Heart right ventricle (tissue), 16 donors: Measurements from ENCODE around the gene KCNJ11. TPM values are rescaled to one million over a fixed set of nuclear protein-coding genes. Genes with fewer than 3 reads are reported as not detected.

ENCODE experiments used
- ATAC-seq, 8 donors: fragments of 200-7000 bp; cut with Tn5 transposase; one replicate each; pipeline ENCODE4 v1.9.1; 2020; ENCODE audit warnings: mild to moderate bottlenecking in 8 of 8, moderate library complexity in 8 of 8, moderate number of reproducible peaks in 1 of 8
- DNase-seq, 2 donors: peaks; one replicate each; pipeline ENCODE4 v3.0.0-alpha.2; 2020
- H3K27ac ChIP-seq, 10 donors: fragments of 200-600 bp; sonication (generic) in 2 of 10; one replicate each; pipeline versions ENCODE4 v1.5.0 to v1.8.0; 2020 to 2022; ENCODE audit warnings: mild to moderate bottlenecking in 3 of 10
- H3K27me3 ChIP-seq, 7 donors: fragments of 200-600 bp; one replicate each; pipeline ENCODE4 v1.8.0; 2021 to 2022; ENCODE audit warnings: mild to moderate bottlenecking in 2 of 7
- H3K36me3 ChIP-seq, 9 donors: fragments of 200-600 bp; sonication (generic) in 1 of 9; one replicate each; pipeline versions ENCODE4 v1.5.0 to v1.8.0; 2020 to 2022; ENCODE audit warnings: mild to moderate bottlenecking in 2 of 9
- H3K4me1 ChIP-seq, 9 donors: fragments of 200-600 bp; sonication (generic) in 1 of 9; one replicate each; pipeline versions ENCODE4 v1.5.0 to v1.8.0; 2020 to 2022; ENCODE audit warnings: mild to moderate bottlenecking in 4 of 9
- H3K4me3 ChIP-seq, 10 donors: fragments of 200-600 bp; sonication (generic) in 2 of 10; one replicate each; pipeline versions ENCODE4 v1.5.0 to v1.8.0; 2020 to 2022; ENCODE audit warnings: mild to moderate bottlenecking in 7 of 10, moderate library complexity in 2 of 10
- H3K9me3 ChIP-seq, 11 donors: fragments of 200-600 bp in 10 of 11; sonication (generic) in 2 of 11; one replicate each; pipeline versions ENCODE4 v1.5.0 to v1.8.0; 2013 to 2022; ENCODE audit warnings: mild to moderate bottlenecking in 2 of 11, control low read depth in 1 of 11, moderate library complexity in 1 of 11
- WGBS, 2 donors: extraction: QIAGEN DNeasy Blood & Tissue Kit; methylation state at CpG; one replicate each; pipeline ENCODE4 v1.1.7; 2013; ENCODE audit warnings: inconsistent platforms in 1 of 2; 5-methylcytosine and 5-hydroxymethylcytosine counted together
- intact Hi-C, 10 donors: fragments of 100-400 bp; cut with DNase I; formaldehyde crosslinking; loops; one replicate each; pipeline versions ENCODE4 v1.11.1 to v1.14.2; 2022
- polyA plus RNA-seq, 2 donors: library from polyadenylated mRNA; stranded (reverse); fragments of 200-250 nt; gene quantifications; one replicate each; pipeline ENCODE4 v1.2.3, GENCODE V29; 2013
- total RNA-seq, 10 donors: library from RNA; stranded (reverse); fragmentation: NEBNext Ultra II Directional in 3 of 10; extraction: Animal tissue kit (Norgen Biotek cat#: 25700) in 3 of 10; gene quantifications; one replicate each; pipeline versions ENCODE4 v1.2.1 to v1.2.4, GENCODE V29; 2021 to 2023
- TF ChIP-seq, protein P1 (sequence below), 9 donors: fragments of 200-600 bp; sonication (generic) in 2 of 9; IDR thresholded peaks; one replicate each; pipeline versions ENCODE4 v1.5.0 to v1.8.0; 2021 to 2022; ENCODE audit warnings: antibody characterized with exemption in 9 of 9, mild to moderate bottlenecking in 5 of 9, moderate library complexity in 1 of 9
- donor health status: Arrhythmogenic right ventricular cardiomyopathy.
- donor health status: ischemic (EF 13 %, LVEDD 7.1; RV severe dilation, severe dysfunction).
- donor health status: healthy with polysubstance abuse.
- donor health status: DM: no; HTN: yes; CAD: no.
- donor health status: DM: no; HTN: no; CAD: no.
- donor health status: ischemic (EF 25% LVEDD 6.9; RV normal size, moderate dysfunction).
- donor health status: ischemic (EF 25% LVEDD 5.7; RV mildly dilated, moderate dysfunction).
- donor health status: healthy.
- donor health status: DM: yes; HTN: yes; CAD: no.
- donor health status: Ischemic cardiomyopathy.
- donor health status: ischemic (EF 35%, LVEDD 5.7; RV mildly dilated, moderate dysfunction).
- donor health status: nonischemic (EF 11% LVEDD 7.7; RV severe dilation, severe dysfunction).
- donor health status: DM: yes; HTN: yes; CAD: no.
- donor health status: PGD.
- donor health status: ischemic (EF 29% LVEDD 5.4; RV normal size, mild dysfunction).
- donor health status: nonischemic (EF 23%, LVEDD 6.1; RV moderate dilation, normal function).

Gene KCNJ11
- total and polyA plus RNA-seq, 12 donors: 8.9 to 27.0 (median 13.9) TPM

DNA sequence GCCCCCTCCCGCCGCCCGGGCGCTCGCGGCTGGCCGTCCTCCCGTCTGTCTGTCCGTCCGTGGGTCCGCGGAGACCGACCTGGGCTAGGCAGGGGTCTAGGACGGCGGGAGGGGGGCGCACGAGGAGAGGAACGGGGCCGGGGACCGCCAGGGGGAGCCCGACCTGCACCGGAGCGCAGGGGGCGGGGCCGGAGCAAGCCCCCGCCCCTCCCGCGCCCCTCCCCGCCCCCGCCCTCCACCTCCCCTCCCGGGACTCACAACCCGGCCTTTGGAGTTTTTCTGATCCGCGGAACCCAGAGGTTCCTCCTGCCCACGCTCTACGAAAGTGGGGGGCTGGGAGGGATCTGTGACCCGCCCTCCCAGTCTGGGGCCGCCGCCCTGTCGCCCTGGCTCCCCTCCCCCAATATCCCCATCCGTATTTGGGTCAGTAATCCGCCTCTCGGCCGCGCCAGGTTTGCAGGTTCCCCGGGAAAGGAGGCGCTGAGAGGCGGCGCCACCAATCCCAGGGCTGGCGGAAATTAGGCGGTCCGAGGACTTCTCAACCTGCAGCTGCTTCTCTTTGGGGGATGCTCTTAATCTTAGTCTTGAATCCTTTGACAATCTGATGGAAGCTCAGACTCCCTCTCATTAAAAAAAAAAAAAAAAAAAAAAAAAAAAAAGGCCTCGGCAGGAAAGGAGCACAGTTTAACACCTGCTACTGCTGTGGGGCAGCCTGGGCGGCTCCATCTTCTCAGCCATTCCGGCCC is 925 bp upstream of the KCNJ11 start:
- no peaks in the 10 kb centered on the region for H3K36me3 ChIP-seq
- peak; percentile 54 to 78 for DNase-seq
- H3K4me3 ChIP-seq: peak overlapping the region; percentile 6 to 62 (median 56)
- H3K27me3 ChIP-seq: peaks cover 0 to 27% (median 13%) of the 10 kb centered on the region in 7 donors
- H3K27ac ChIP-seq: peak overlapping the region in 8 of 10 donors; percentile 47 to 73 (median 59)
- H3K9me3 ChIP-seq: no peaks in the 10 kb centered on the region
- 2 to 3% methylated on average over 43 to 49 of the region's 55 CpGs for WGBS, 2 donors
- TF ChIP-seq, protein P1, sequence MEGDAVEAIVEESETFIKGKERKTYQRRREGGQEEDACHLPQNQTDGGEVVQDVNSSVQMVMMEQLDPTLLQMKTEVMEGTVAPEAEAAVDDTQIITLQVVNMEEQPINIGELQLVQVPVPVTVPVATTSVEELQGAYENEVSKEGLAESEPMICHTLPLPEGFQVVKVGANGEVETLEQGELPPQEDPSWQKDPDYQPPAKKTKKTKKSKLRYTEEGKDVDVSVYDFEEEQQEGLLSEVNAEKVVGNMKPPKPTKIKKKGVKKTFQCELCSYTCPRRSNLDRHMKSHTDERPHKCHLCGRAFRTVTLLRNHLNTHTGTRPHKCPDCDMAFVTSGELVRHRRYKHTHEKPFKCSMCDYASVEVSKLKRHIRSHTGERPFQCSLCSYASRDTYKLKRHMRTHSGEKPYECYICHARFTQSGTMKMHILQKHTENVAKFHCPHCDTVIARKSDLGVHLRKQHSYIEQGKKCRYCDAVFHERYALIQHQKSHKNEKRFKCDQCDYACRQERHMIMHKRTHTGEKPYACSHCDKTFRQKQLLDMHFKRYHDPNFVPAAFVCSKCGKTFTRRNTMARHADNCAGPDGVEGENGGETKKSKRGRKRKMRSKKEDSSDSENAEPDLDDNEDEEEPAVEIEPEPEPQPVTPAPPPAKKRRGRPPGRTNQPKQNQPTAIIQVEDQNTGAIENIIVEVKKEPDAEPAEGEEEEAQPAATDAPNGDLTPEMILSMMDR (IDR thresholded peaks at IDR 0.05): peak; percentile 68 to 84 (median 81)
- H3K4me1 ChIP-seq: peaks cover 0 to 33% (median 6%) of the 10 kb centered on the region in 9 donors
- ATAC-seq: peak; percentile 62 to 74 (median 66)
- intact Hi-C loops: no loop called here

DNA sequence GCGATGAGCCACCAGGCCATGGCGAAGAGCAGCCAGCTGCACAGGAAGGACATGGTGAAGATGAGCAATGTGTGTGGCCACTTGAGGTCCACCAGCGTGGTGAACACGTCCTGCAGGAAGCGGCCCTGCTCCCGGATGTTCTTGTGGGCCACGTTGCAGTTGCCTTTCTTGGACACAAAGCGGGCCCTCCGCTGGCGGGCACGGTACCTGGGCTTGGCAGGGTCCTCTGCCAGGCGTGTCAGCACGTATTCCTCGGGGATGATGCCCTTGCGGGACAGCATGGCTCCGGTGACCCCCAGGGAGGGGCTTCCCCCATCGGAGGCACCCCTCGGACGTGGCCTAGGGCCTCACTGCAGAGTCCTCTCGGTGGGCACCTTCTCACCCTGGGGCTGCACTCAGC is 648 bp downstream of the KCNJ11 start:
- 93% methylated on average over 20 of the region's 20 CpGs for WGBS, 2 donors
- no peaks in the 10 kb centered on the region for H3K9me3 ChIP-seq
- DNase-seq: no peak
- no peak for ATAC-seq
- H3K27me3 ChIP-seq: peaks cover 0 to 27% (median 13%) of the 10 kb centered on the region in 7 donors
- H3K4me1 ChIP-seq: peaks cover 0 to 37% (median 12%) of the 10 kb centered on the region in 9 donors
- H3K27ac ChIP-seq: no peak overlapping the region
- intact Hi-C loops: no loop called here
- no peaks in the 10 kb centered on the region for H3K36me3 ChIP-seq
- H3K4me3 ChIP-seq: no peak overlapping the region
- TF ChIP-seq, protein P1 (IDR thresholded peaks at IDR 0.05): no peak

DNA sequence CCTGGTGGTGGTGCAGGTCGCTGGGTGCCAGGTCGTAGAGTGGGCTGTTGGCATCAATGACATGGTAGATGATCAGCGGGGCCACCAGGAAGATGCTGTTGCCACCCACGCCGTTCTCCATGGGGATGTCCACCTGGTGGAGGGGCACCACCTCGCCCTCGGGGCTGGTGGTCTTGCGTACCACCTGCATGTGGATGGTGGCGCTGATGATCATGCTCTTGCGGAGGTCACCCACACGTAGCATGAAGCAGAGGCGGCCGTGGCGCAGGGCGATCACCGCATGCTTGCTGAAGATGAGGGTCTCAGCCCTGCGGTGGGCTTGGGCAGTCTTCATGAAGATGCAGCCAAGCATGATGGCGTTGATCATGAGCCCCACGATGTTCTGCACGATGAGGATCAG is 1.2 kb downstream of the KCNJ11 start:
- WGBS, 2 donors: 97 to 98% methylated on average over 20 of the region's 20 CpGs
- Histone ChIP-seq H3K27ac (no peak overlapping the region), H3K4me3 (no peak overlapping the region), H3K36me3 (no peaks in the 10 kb centered on the region), H3K4me1 (peaks cover 0 to 37% (median 12%) of the 10 kb centered on the region in 9 donors), H3K27me3 (peaks cover 0 to 27% (median 13%) of the 10 kb centered on the region in 7 donors), H3K9me3 (no peaks in the 10 kb centered on the region)
- intact Hi-C loops: no loop called here
- DNase-seq (no peak), ATAC-seq (no peak)
- TF ChIP-seq, protein P1 (IDR thresholded peaks at IDR 0.05): no peak

DNA sequence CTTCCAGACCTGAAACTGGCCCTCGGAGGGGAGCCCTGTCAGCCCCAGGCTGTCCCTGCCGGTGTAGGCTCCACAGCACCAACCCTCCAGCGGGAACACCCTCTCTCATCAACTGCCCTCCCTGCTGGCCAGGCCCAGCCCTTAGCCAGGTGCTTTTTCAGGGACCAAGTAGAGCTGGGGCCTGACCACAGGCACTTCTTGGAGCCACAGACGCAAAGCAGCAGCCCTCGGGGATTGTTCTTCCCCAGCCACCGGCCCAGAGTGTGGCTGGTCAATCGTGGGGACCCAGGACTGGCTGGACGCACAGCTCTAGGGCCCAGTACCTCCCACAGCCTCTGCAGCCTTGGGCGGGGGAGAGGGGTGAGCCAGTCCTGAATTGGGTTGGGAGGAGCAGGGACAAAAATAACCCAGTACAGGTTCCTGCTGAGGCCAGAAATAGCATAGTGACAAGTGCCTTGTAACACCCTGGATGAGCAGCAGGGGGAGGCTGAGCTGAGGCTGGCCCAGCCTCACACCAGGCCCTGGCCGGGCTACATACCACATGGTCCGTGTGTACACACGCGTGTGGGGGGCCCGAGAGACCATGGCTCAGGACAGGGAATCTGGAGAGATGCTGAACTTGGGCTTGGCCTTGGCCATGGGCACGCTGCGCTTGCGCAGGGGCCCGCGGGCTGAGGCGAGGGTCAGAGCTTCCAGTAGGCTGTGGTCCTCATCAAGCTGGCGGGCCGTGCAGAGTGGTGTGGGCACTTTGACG is 2.0 kb downstream of the KCNJ11 start:
- TF ChIP-seq, protein P1 (IDR thresholded peaks at IDR 0.05): peak; percentile 31 to 73 (median 65)
- intact Hi-C loops: no loop called here
- H3K27ac ChIP-seq: peak overlapping the region; percentile 26 to 87 (median 78)
- no peaks in the 10 kb centered on the region for H3K9me3 ChIP-seq
- H3K4me1 ChIP-seq: peaks cover 0 to 37% (median 12%) of the 10 kb centered on the region in 9 donors
- WGBS, 2 donors: 51 to 60% methylated on average over 23 of the region's 23 CpGs
- peaks cover 0 to 27% (median 13%) of the 10 kb centered on the region in 7 donors for H3K27me3 ChIP-seq
- DNase-seq: peak; percentile 60 to 76
- ATAC-seq: peak; percentile 72 to 94 (median 89)
- no peaks in the 10 kb centered on the region for H3K36me3 ChIP-seq
- H3K4me3 ChIP-seq: peak overlapping the region in 9 of 10 donors; percentile 12 to 40 (median 28)
